ENCODE results near the gene BRD3. TPM values are rescaled to one million over a fixed set of nuclear protein-coding genes. Genes with fewer than 3 reads are reported as not detected.
"Not testable (repeated sequence)": the region's sequence is repeated elsewhere in the genome, so short reads cannot be mapped to it uniquely, and the experiment has no call there.

Gene BRD3
- total RNA-seq = 10 to 100 TPM; 33.3 to 43.5 TPM

DNA sequence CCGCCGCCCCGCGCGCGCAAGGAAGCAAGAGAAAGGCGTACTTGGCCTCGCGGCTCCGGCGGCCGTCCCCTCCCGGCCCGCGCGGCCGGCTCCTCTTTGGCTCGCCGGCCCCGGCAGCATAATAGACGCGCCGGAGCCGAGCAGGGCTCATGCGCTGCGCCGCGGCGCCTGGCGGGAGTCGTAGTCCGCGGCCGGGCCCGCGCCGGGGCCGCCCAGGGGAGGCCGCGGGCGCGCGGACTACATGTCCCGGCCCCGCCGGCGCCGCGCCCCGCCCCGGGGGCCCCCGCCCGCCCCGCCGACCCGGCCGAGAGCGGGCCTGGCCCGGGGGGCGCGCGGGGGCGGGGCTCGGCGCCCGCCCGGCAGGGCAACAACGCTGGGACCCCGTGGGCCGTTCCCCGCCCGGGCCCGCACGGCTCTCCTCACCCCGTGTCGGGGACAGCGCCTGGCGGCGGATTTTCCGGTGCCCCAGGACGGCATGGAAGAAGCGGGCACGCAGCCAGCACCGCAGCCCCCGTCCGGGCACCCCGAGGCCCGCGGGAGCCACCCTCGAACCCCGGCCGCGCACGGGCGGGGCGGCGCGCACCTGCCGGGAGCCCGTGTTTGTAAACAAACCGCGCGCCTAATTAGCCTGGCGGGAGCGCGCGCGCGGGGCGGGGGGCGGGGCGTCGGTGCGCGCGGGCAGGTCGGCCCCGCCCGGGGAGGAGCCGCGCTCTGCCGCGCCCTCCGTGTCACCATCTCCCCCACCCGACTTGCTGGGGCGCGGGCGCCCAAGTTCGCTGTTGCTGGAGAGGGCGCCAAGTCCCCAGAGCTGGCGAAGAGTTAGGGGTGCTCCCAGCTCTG, at the start of gene BRD3:
BRD3 (minus strand) TSS at position 123 of the 840 bp plus-strand sequence. CDS start 14,549 bp downstream, outside the sequence.
- ATAC-seq (peak; percentile 89), DNase-seq (peak; percentile 86)
- Mint-ChIP-seq H3K36me3 (no peaks in the 10 kb centered on the region), H3K9me3 (ENCODE audit: low read depth) (no peaks in the 10 kb centered on the region), H3K27ac (peak within 1 kb of the TSS; percentile 92), H3K27me3 (peaks cover 35% of the 10 kb centered on the region), H3K4me3 (peak within 1 kb of the TSS; percentile 77), H3K4me1 (peaks cover 23% of the 10 kb centered on the region)
- CTCF ChIA-PET = interaction anchor here (0.8 to 1.8 kb wide), 3 partner anchors 31 to 79 kb away, joined by 6 to 11 read pairs (median 7); partner anchors contain the start of gene BRD3OS

DNA sequence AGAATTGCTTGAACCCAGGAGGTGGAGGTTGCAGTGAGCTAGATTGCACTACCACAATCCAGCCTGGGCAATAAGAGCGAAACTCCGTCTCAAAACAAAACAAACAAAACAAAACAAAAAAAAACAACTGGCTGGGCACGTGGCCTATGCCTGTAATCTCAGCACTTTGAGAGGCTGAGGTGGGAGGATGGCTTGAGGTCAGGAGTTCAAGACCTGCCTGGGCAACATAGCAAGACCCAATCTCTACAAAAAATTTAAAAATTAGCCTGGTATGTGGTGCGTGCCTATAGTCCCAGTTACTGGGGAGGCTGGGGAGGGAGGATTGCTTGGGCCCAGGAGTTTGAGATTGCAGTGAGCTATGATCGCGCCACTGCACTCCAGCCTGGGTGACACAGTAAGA, 44.7 kb upstream of the BRD3 start:
- H3K27me3 Mint-ChIP-seq = peaks cover 3% of the 10 kb centered on the region
- H3K9me3 Mint-ChIP-seq (ENCODE audit: low read depth) = no peaks in the 10 kb centered on the region
- no peaks in the 10 kb centered on the region for H3K4me1 Mint-ChIP-seq
- no peak overlapping the region for H3K27ac Mint-ChIP-seq
- CTCF ChIA-PET = no interaction called here
- ATAC-seq (no peak), DNase-seq (no peak)
- no peaks in the 10 kb centered on the region for H3K36me3 Mint-ChIP-seq
- no peak overlapping the region for H3K4me3 Mint-ChIP-seq

DNA sequence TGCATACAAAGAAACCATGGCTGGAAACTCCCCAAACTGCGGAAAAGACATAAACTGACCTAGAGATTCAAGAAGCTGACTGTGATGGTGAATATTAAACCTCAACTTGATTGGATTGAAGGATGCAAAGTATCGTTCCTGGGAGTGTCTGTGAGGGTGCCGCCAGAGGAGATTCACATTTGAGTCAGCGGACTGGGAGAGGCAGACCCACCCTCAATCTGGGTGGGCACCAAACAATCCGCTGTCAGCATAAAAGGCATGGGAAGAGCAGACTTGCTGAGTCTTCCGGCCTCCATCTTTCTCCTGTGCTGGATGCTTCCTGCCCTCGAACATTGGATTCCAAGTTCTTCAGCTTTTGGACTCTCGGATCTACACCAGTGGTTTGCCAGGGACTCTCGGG, 43.2 kb upstream of the BRD3 start:
- Mint-ChIP-seq H3K9me3 (ENCODE audit: low read depth) (no peaks in the 10 kb centered on the region), H3K27ac (no peak overlapping the region), H3K4me1 (no peaks in the 10 kb centered on the region), H3K27me3 (peaks cover 6% of the 10 kb centered on the region), H3K4me3 (no peak overlapping the region), H3K36me3 (no peaks in the 10 kb centered on the region)
- CTCF ChIA-PET = interaction anchor here (1.2 kb wide), 1 partner anchor 35 kb away, joined by 3 read pairs; no protein-coding TSS in a partner anchor
- ATAC-seq (no peak), DNase-seq (no peak)

DNA sequence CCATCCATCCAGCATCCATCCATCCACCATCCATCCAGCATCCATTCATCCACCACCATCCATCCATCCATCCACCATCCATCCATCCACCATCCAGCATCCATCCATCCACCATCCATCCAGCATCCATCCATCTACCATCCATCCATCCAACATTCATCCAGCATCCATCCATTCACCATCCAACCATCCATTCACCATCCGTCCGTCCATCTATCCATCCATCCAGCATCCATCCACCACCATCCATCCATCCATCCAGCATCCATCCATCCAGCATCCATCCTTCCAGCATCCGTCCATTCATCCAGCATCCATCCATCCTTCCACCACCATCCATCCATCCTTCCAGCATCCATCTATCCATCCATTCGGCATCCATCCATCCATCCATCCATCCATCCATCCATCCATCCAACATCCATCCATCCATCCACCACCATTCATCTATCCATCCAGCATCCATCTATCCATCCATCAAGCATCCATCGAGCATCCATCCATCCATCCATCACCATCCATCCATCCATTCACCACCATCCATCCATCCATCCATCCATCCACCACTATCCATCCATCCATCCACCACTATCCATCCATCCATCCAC, 35.7 kb upstream of the BRD3 start:
- Mint-ChIP-seq H3K36me3 (no peaks in the 10 kb centered on the region), H3K27ac (no peak overlapping the region), H3K27me3 (peaks cover 3% of the 10 kb centered on the region), H3K4me1 (no peaks in the 10 kb centered on the region), H3K4me3 (no peak overlapping the region), H3K9me3 (ENCODE audit: low read depth) (no peaks in the 10 kb centered on the region)
- no peak for DNase-seq
- CTCF ChIA-PET = no interaction called here
- no peak for ATAC-seq

DNA sequence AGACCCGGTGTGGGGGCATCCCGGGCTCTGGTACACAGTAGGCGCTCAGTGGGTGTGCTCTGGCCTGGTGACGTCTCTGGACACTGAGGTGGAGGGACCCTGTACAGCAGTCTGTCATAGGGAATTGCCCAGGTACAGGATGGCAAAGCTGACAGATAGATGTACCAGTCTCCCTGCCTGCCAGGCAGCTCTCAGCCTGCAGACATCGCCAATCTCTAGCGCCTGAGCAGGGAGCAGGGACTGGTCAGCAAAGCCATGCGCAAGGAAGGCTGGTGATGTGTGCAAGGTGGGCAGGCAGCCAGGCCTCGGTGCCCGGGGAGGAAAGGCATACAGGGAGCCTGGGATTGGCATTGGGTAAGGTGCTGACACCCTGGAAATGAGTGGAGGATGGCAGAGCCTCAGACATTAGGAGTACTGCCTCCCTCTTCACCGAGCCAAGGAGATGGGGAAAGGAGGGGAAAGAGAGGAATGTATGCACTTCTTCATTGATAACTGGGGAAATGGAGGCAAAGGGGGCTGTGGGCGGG, 33.9 kb upstream of the BRD3 start:
- Mint-ChIP-seq H3K9me3 (ENCODE audit: low read depth) (no peaks in the 10 kb centered on the region), H3K36me3 (no peaks in the 10 kb centered on the region), H3K4me3 (no peak overlapping the region), H3K27me3 (peaks cover 3% of the 10 kb centered on the region), H3K27ac (no peak overlapping the region), H3K4me1 (no peaks in the 10 kb centered on the region)
- CTCF ChIA-PET = interaction anchor here (1.0 kb wide), 1 partner anchor 319 kb away, joined by 3 read pairs; no protein-coding TSS in a partner anchor
- DNase-seq (no peak), ATAC-seq (no peak)

DNA sequence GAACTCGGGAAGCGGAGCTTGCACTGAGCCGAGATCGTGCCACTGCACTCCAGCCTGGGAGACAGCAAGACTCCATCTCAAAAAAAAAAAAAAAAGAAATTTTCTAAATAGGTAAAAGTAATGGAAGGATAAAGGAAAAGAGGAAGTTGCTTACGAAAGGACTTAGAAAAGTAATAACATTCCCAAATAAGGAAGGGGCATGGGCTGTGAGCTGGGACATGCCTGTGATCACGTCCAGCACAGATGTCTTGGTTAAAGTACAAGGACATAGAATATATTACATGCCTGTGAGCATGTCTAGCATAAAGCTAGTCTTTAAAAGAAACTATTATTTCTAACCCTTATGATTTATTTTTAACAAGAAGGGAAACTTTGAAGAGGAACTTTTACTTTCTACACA, 33.3 kb upstream of the BRD3 start:
- not testable (repeated sequence) for H3K4me3 Mint-ChIP-seq; ATAC-seq; H3K4me1 Mint-ChIP-seq; H3K27ac Mint-ChIP-seq; H3K36me3 Mint-ChIP-seq; DNase-seq; H3K27me3 Mint-ChIP-seq; H3K9me3 Mint-ChIP-seq (ENCODE audit: low read depth)
- CTCF ChIA-PET = interaction anchor here (1.0 kb wide), 1 partner anchor 319 kb away, joined by 3 read pairs; no protein-coding TSS in a partner anchor

DNA sequence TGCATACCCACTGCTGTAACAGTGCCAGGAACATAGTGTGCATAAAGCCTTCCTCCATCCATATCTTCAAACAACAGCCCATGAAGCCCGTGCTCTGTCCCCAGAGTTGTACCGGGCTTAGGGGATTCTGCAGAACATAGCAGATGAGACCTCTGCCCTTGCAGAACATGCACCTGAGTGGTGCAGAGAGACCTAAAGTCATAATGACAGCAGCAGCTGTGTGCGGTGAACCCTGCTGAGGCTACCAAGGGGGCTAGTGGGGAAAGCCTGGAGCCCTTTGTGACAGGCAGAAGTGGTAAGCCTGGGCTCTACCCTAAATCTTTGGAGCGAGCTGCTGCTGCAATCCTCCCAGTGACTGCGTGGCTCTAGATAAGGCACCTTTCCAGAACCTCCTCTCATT, 32.2 kb upstream of the BRD3 start:
- DNase-seq (no peak), ATAC-seq (no peak)
- H3K27ac Mint-ChIP-seq = no peak overlapping the region
- H3K36me3 Mint-ChIP-seq = no peaks in the 10 kb centered on the region
- no peaks in the 10 kb centered on the region for H3K9me3 Mint-ChIP-seq (ENCODE audit: low read depth)
- H3K27me3 Mint-ChIP-seq = no peaks in the 10 kb centered on the region
- H3K4me3 Mint-ChIP-seq = no peak overlapping the region
- CTCF ChIA-PET = no interaction called here
- H3K4me1 Mint-ChIP-seq = no peaks in the 10 kb centered on the region

DNA sequence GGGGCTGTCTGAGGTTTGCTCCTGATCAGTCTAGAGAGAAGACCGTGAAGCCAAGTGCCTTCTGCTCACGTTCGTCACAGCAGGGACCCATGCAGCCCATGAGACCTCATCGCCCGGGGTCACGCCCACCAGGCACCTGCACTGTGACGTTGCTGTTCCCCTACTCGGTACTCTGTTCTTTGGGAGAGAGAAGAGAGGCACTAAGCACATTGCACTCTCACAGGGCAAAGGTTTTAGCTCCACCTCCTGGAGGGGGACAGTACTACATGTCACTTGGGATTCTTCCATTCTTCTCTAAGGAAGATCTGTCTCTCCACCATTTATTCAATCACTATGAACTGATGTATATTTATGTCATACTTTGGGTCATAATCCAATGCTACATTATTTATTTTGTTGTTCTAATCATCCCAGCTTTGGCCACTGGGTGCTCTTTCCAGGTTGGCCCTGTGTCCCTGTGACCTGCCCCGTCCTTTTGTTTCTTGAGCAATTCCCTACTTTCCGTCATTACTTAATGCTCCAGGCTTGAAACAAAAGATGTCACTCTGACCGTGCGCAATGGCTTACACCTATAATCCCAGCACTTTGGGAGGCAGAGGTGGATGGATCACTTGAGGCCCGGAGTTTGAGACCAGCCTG, 31.4 kb upstream of the BRD3 start:
- Mint-ChIP-seq H3K27me3 (peaks cover under 1% of the 10 kb centered on the region), H3K9me3 (ENCODE audit: low read depth) (no peaks in the 10 kb centered on the region), H3K36me3 (no peaks in the 10 kb centered on the region), H3K4me3 (no peak overlapping the region), H3K27ac (no peak overlapping the region), H3K4me1 (no peaks in the 10 kb centered on the region)
- CTCF ChIA-PET = interaction anchor here (0.7 to 1.4 kb wide), 8 partner anchors 11 to 317 kb away, joined by 3 to 8 read pairs (median 4); no protein-coding TSS in a partner anchor
- DNase-seq (peak; percentile 69), ATAC-seq (peak; percentile 64)

DNA sequence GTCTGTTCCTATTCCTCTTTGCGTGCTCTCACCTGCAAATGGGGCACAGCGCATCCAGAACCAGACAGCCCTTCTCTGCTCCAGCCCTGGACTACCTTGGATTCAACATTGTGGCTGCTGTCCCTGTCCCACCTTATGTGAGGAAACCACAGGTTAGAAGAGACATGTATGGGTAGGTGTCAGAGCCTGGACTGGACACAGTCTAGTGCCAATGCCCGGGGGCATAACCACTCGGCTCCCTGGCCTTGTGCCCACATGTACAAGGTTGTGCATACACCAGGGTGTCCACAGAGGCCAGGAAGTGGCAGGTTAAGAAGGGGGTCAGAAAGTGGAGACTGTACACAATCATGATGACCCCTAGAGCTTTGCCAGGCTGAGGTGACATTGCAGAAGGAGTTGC, 22.1 kb upstream of the BRD3 start:
- ATAC-seq (no peak), DNase-seq (no peak)
- Mint-ChIP-seq H3K4me3 (no peak overlapping the region), H3K9me3 (ENCODE audit: low read depth) (no peaks in the 10 kb centered on the region), H3K4me1 (no peaks in the 10 kb centered on the region), H3K27ac (no peak overlapping the region), H3K27me3 (peaks cover 16% of the 10 kb centered on the region), H3K36me3 (no peaks in the 10 kb centered on the region)
- CTCF ChIA-PET = no interaction called here

DNA sequence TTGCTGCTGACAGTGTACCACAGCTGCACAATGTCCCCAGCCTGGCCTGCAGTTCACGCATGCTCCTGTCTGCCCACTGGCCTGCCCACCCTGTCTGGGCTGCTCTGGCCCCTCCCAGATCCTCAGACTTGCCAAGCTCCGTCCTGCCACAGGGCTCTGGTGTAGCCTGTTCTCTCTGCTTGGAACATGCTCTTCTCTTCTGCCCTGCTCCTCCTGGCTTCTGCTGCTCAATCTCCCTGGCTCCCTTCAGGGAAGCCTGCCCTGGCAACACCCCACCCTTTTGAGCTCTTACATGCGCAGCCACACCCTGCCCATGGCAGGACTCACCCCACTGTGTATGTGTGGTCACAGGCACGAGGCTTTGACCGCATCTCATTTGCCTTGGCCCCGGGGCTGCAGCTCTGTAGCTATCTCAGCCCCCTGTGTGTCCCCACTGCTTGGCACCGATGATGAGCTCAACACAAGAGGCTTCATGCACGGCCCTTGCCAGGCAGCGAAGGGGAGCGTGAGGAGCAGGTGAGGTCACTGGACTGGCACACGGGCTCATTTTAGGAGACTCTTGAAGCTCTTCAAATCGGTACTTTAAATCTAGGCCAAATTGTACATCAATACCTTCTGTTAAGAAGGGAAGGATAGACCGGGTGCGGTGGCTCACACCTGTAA, 20.4 kb upstream of the BRD3 start:
- no peak overlapping the region for H3K4me3 Mint-ChIP-seq
- H3K27ac Mint-ChIP-seq = no peak overlapping the region
- CTCF ChIA-PET = interaction anchor here (0.9 kb wide), 1 partner anchor 11 kb away, joined by 3 read pairs; no protein-coding TSS in a partner anchor
- peaks cover 16% of the 10 kb centered on the region for H3K27me3 Mint-ChIP-seq
- DNase-seq (no peak), ATAC-seq (no peak)
- H3K4me1 Mint-ChIP-seq = no peaks in the 10 kb centered on the region
- no peaks in the 10 kb centered on the region for H3K36me3 Mint-ChIP-seq
- H3K9me3 Mint-ChIP-seq (ENCODE audit: low read depth) = no peaks in the 10 kb centered on the region

DNA sequence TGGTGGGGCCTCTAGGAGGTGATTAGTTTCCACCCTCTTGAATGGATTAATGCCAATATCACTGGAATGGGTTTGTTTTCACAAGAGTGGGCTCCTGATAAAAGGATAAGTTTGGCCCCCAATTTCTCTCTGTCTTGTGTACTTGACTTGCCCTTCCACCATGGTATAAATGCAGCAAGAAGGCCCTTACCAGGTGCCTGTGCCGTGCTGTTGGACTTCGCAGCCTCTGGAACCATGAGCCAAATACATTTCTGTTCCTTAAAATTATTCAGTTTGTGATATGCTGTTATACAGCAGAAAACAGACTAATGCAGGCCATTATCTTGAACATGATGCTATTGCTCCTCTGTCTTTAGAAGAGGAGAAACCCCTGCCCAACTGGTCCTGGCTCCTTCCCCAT, 17.8 kb upstream of the BRD3 start:
- ATAC-seq = no peak
- no peaks in the 10 kb centered on the region for H3K9me3 Mint-ChIP-seq (ENCODE audit: low read depth)
- CTCF ChIA-PET = no interaction called here
- H3K4me1 Mint-ChIP-seq = no peaks in the 10 kb centered on the region
- H3K27ac Mint-ChIP-seq = no peak overlapping the region
- H3K4me3 Mint-ChIP-seq = no peak overlapping the region
- no peaks in the 10 kb centered on the region for H3K36me3 Mint-ChIP-seq
- H3K27me3 Mint-ChIP-seq = peaks cover 14% of the 10 kb centered on the region
- DNase-seq = no peak

DNA sequence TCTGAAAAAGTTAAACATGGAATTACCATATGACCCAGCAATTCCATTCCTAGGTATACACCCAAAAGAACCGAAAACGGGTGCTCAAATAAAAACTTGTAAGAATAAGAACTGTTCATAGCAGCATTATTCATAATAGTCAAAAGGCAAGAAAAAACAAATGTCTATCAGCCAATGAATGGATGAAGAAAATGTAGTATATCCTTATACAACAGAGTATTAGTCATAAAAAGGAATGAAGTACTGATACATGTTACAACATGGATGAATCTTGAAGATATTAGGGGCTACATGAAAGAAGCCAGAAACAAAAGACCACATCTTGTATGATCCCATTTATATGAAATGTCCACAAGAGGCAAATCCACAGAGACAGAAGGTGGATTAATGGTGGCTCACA, 15.6 kb upstream of the BRD3 start:
- no peak for ATAC-seq
- CTCF ChIA-PET = no interaction called here
- no peaks in the 10 kb centered on the region for H3K36me3 Mint-ChIP-seq
- peaks cover 14% of the 10 kb centered on the region for H3K27me3 Mint-ChIP-seq
- DNase-seq = no peak
- H3K4me3 Mint-ChIP-seq = no peak overlapping the region
- H3K9me3 Mint-ChIP-seq (ENCODE audit: low read depth) = no peaks in the 10 kb centered on the region
- no peak overlapping the region for H3K27ac Mint-ChIP-seq
- no peaks in the 10 kb centered on the region for H3K4me1 Mint-ChIP-seq

DNA sequence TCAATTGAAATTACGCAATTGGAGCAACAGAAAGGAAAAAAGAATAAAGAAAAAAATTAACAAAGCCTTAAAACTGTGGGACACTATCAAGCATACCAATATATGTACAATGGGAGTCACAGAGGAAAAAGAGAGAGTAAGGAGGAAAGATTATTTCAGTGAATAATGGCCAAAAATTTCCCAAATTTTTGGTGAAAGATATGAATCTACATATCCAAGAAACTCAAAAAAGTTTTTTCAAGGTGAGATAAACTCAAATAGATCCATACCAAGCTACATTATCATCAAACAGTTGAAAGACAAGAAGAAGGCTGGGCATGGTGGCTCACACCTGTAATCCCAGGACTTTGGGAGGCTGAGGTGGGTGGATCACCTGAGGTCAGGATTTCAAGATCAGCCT, 8.8 kb upstream of the BRD3 start:
- no peak overlapping the region for H3K27ac Mint-ChIP-seq
- peaks cover 6% of the 10 kb centered on the region for H3K9me3 Mint-ChIP-seq (ENCODE audit: low read depth)
- peaks cover 19% of the 10 kb centered on the region for H3K27me3 Mint-ChIP-seq
- ATAC-seq (no peak), DNase-seq (no peak)
- no peaks in the 10 kb centered on the region for H3K4me1 Mint-ChIP-seq
- no peaks in the 10 kb centered on the region for H3K36me3 Mint-ChIP-seq
- CTCF ChIA-PET = no interaction called here
- H3K4me3 Mint-ChIP-seq = no peak overlapping the region

Measured in activated CD8-positive, alpha-beta memory T cell treated with anti-CD3 and anti-CD28 coated beads, Interleukin-2, amount 10 ng/mL, durations not matched to agents 7 days and 5 days (primary cell).